SK-N-SH (cell line): ENCODE results near the gene NSD2. TPM values are rescaled to one million over a fixed set of nuclear protein-coding genes. Genes with fewer than 3 reads are reported as not detected.

ENCODE experiments used
- CTCF ChIA-PET: fragments of 300-600, 350-600 bp; formaldehyde crosslinking; extraction: SDS; loops from one replicate; lab custom pipeline; 2021; lab: Yijun Ruan, JAX
- POLR2A ChIA-PET: fragments of 350-600 bp; sonication (Branson Sonifier 250); formaldehyde crosslinking; extraction: SDS; loops from one replicate; lab custom pipeline; 2020; ENCODE audit warnings: antibody characterized with exemption, inconsistent platforms; lab: Yijun Ruan, JAX
- DNase-seq: peaks from one replicate; pipeline ENCODE4 v3.0.0; 2012
- H2AFZ ChIP-seq: fragments of 200-600 bp; sonication (generic); 2 replicates; pipeline ENCODE4 v1.8.1; 2016; ENCODE audit warnings: antibody characterized with exemption, mild to moderate bottlenecking, low read depth
- H3F3A ChIP-seq: fragments of 200-600 bp; sonication (generic); replicated peaks from 2 replicates; pipeline ENCODE3; 2016; ENCODE audit warnings: antibody characterized with exemption, mild to moderate bottlenecking; ENCODE audit not compliant: insufficient read depth
- H3K27ac ChIP-seq, 2 experiments: fragments of 200-500 bp in 1 of 2; fragments of 200-600 bp in 1 of 2; sonication (Bioruptor generic) in 1 of 2; sonication (generic), shearing (Covaris generic) in 1 of 2; 2 replicates each; pipeline versions ENCODE4 v1.5.1 to v1.6.1; 2014 to 2016; ENCODE audit warnings: low read depth in 2 of 2, inconsistent platforms in 1 of 2, low read length in 1 of 2, mild to moderate bottlenecking in 1 of 2, mixed read lengths in 1 of 2
- H3K27me3 ChIP-seq: fragments of 200-600 bp; sonication (generic), shearing (Covaris generic); 2 replicates; pipeline ENCODE4 v1.6.1; 2016; ENCODE audit warnings: mixed run types; ENCODE audit not compliant: insufficient read depth
- H3K36me3 ChIP-seq, 2 experiments: fragments of 200-500 bp in 1 of 2; fragments of 200-600 bp in 1 of 2; sonication (Bioruptor generic) in 1 of 2; sonication (generic) in 1 of 2; replicated peaks in 1 of 2; 2 replicates each; pipeline versions ENCODE3 to v1.5.1; 2014 to 2016; ENCODE audit warnings: low read length in 1 of 2, mild to moderate bottlenecking in 1 of 2; ENCODE audit not compliant: insufficient read depth in 2 of 2, control insufficient read depth in 1 of 2
- H3K4me1 ChIP-seq, 2 experiments: fragments of 200-500 bp in 1 of 2; fragments of 200-600 bp in 1 of 2; sonication (Bioruptor generic) in 1 of 2; sonication (generic), shearing (Covaris generic) in 1 of 2; 2 replicates each; pipeline versions ENCODE4 v1.5.1 to v1.6.1; 2014 to 2016; ENCODE audit warnings: low read depth in 1 of 2, low read length in 1 of 2, mixed run types in 1 of 2; ENCODE audit not compliant: insufficient read depth in 2 of 2, control insufficient read depth in 1 of 2
- H3K4me2 ChIP-seq: fragments of 200-600 bp; sonication (generic), shearing (Covaris generic); 2 replicates; pipeline ENCODE4 v1.6.1; 2017; ENCODE audit warnings: mixed run types
- H3K4me3 ChIP-seq, 2 experiments: fragments of 200-500 bp in 1 of 2; fragments of 200-600 bp in 1 of 2; sonication (Bioruptor generic) in 1 of 2; sonication (generic), shearing (Covaris generic) in 1 of 2; 2 replicates each; pipeline versions ENCODE4 v1.5.1 to v1.8.1; 2014 to 2016; ENCODE audit warnings: low read depth in 2 of 2, inconsistent platforms in 1 of 2, low read length in 1 of 2, mild to moderate bottlenecking in 1 of 2, mixed read lengths in 1 of 2, moderate library complexity in 1 of 2
- H3K79me2 ChIP-seq: fragments of 200-600 bp; sonication (generic); 2 replicates; pipeline ENCODE4 v1.8.1; 2017; ENCODE audit warnings: mild to moderate bottlenecking; ENCODE audit not compliant: insufficient read depth
- H3K9ac ChIP-seq: fragments of 200-600 bp; sonication (generic); 2 replicates; pipeline ENCODE4 v1.6.1; 2017; ENCODE audit warnings: mixed run types
- H3K9me2 ChIP-seq: fragments of 200-600 bp; sonication (generic); 2 replicates; pipeline ENCODE4 v1.6.1; 2017; ENCODE audit warnings: mixed run types
- H3K9me3 ChIP-seq: fragments of 200-600 bp; sonication (generic); 2 replicates; pipeline ENCODE4 v1.6.1; 2017; ENCODE audit warnings: mixed run types, mild to moderate bottlenecking, moderate library complexity
- H4K20me1 ChIP-seq: fragments of 200-600 bp; sonication (generic); 2 replicates; pipeline ENCODE4 v1.6.1; 2017; ENCODE audit warnings: mild to moderate bottlenecking, mixed run types; ENCODE audit not compliant: insufficient read depth
- CTCF ChIP-seq: fragments of 200-600 bp; sonication (generic); IDR thresholded peaks from 2 replicates; pipeline ENCODE4 v1.6.1; 2017; ENCODE audit warnings: antibody characterized with exemption, mild to moderate bottlenecking, moderate library complexity
- EP300 ChIP-seq, 2 experiments: IDR thresholded peaks; 2 replicates each; pipeline versions ENCODE4 v1.4.0 to v1.6.1; 2012; ENCODE audit warnings: borderline replicate concordance in 1 of 2, low read depth in 1 of 2, low read length in 1 of 2
- EZH2phosphoT487 ChIP-seq: fragments of 200-600 bp; sonication (generic); IDR thresholded peaks from 2 replicates; pipeline ENCODE4 v1.6.1; 2017; ENCODE audit warnings: low read depth, mixed run types, mild to moderate bottlenecking, antibody characterized with exemption, moderate library complexity, borderline replicate concordance
- FOXJ3 ChIP-seq: sonication (generic); formaldehyde crosslinking; IDR thresholded peaks from 2 replicates; pipeline ENCODE4 v1.5.1; 2020; ENCODE audit warnings: mild to moderate bottlenecking, missing genetic modification reagents
- FOXM1 ChIP-seq: IDR thresholded peaks from 2 replicates; pipeline ENCODE4 v1.4.0; 2012; ENCODE audit warnings: low read depth, mild to moderate bottlenecking
- GATA2 ChIP-seq: sonication (generic); formaldehyde crosslinking; IDR thresholded peaks from 2 replicates; pipeline ENCODE4 v1.5.0; 2020; ENCODE audit warnings: mild to moderate bottlenecking, missing genetic modification reagents
- IRF3 ChIP-seq: fragments of 150-350 bp; IDR thresholded peaks from 2 replicates; pipeline ENCODE4 v1.6.1; 2016; ENCODE audit warnings: mild to moderate bottlenecking, low read depth, low read length
- POLR2AphosphoS5 ChIP-seq: IDR thresholded peaks from 2 replicates; pipeline ENCODE4 v1.6.1; 2012; ENCODE audit warnings: low read depth, low read length
- RFX5 ChIP-seq: IDR thresholded peaks from 2 replicates; pipeline ENCODE4 v1.6.1; 2012; ENCODE audit warnings: mild to moderate bottlenecking, improper control_type of control experiment, low read length
- RXRA ChIP-seq: IDR thresholded peaks from 2 replicates; pipeline ENCODE4 v1.4.0; 2012; ENCODE audit warnings: low read depth, mild to moderate bottlenecking, borderline replicate concordance
- SMC3 ChIP-seq: IDR thresholded peaks from 2 replicates; pipeline ENCODE4 v1.6.1; 2012; ENCODE audit warnings: low read depth, low read length, improper control_type of control experiment
- TAF1 ChIP-seq: IDR thresholded peaks from 2 replicates; pipeline ENCODE4 v1.6.1; 2012; ENCODE audit warnings: low read depth, mild to moderate bottlenecking, low read length, moderate library complexity, borderline replicate concordance
- TCF12 ChIP-seq: IDR thresholded peaks from 2 replicates; pipeline ENCODE4 v1.4.0; 2012
- TEAD4 ChIP-seq: IDR thresholded peaks from 2 replicates; pipeline ENCODE4 v1.4.0; 2012; ENCODE audit warnings: mild to moderate bottlenecking, borderline replicate concordance; ENCODE audit not compliant: insufficient read depth
- USF2 ChIP-seq: fragments of 150-350 bp; IDR thresholded peaks from 2 replicates; pipeline ENCODE4 v1.6.1; 2017; ENCODE audit warnings: antibody characterized with exemption, low read length, low read depth, borderline replicate concordance
- ZBTB33 ChIP-seq: IDR thresholded peaks from 2 replicates; pipeline ENCODE4 v1.4.0; 2012; ENCODE audit warnings: low read depth, borderline replicate concordance
- WGBS: methylation state at CpG from one replicate; pipeline ENCODE4 v1.1.6; 2017; ENCODE audit warnings: low lambda C conversion rate; 5-methylcytosine and 5-hydroxymethylcytosine counted together
- polyA plus RNA-seq, 3 experiments: library from polyadenylated mRNA; depleted of rRNA; stranded (reverse); fragments of >200 nt; gene quantifications; 2 replicates each; pipeline ENCODE4 v1.2.3, GENCODE V29; 2012

NSD2 gene
- polyA plus RNA-seq, 1 of the 3 experiments (the other 2 are of a cell fraction) = 34.2 TPM

GRCh38 chr4:1982124-1983052, 111.2 kb downstream of the NSD2 start:
- Histone ChIP-seq H3F3A (peaks cover 32% of the 10 kb centered on the region), H3K4me3 (no peak overlapping the region), H3K4me1 (peaks cover 0 to 24% of the 10 kb centered on the region in 2 experiments; a peak in 1 of 4 replicates), H3K27ac (no peak overlapping the region; a peak in 1 of 4 replicates), H3K9ac (no peak overlapping the region), H3K79me2 (no peaks in the 10 kb centered on the region), H3K36me3 (peaks cover 17 to 86% of the 10 kb centered on the region in 2 experiments), H3K9me3 (no peaks in the 10 kb centered on the region), H4K20me1 (no peaks in the 10 kb centered on the region), H3K4me2 (no peak overlapping the region), H2AFZ (no peak overlapping the region), H3K9me2 (no peaks in the 10 kb centered on the region), H3K27me3 (no peaks in the 10 kb centered on the region)
- DNase-seq = no peak
- ChIA-PET CTCF (interaction anchor here (0.5 to 1.7 kb wide), 2 partner anchors 25 to 31 kb away, joined by 3 to 5 read pairs; no protein-coding TSS in a partner anchor), POLR2A (no interaction called here)
- 95% methylated on average over 13 of the region's 16 CpGs for WGBS
- TF ChIP-seq RFX5 (no peak), EP300 (IDR thresholded peaks at IDR 0.05; ENCODE audit: borderline replicate concordance in 1 of 2, low read depth in 1 of 2, low read length in 1 of 2) (no peak), ZBTB33 (no peak), SMC3 (no peak), CTCF (no peak), IRF3 (no peak), USF2 (no peak), FOXM1 (no peak), TCF12 (no peak), TEAD4 (no peak), TAF1 (no peak), EZH2phosphoT487 (no peak), GATA2 (CRISPR knock-in tag) (no peak), POLR2AphosphoS5 (no peak), RXRA (no peak), FOXJ3 (no peak)
